ENCODE data around the gene UPF3A.

- TF ChIP-seq, protein P1, sequence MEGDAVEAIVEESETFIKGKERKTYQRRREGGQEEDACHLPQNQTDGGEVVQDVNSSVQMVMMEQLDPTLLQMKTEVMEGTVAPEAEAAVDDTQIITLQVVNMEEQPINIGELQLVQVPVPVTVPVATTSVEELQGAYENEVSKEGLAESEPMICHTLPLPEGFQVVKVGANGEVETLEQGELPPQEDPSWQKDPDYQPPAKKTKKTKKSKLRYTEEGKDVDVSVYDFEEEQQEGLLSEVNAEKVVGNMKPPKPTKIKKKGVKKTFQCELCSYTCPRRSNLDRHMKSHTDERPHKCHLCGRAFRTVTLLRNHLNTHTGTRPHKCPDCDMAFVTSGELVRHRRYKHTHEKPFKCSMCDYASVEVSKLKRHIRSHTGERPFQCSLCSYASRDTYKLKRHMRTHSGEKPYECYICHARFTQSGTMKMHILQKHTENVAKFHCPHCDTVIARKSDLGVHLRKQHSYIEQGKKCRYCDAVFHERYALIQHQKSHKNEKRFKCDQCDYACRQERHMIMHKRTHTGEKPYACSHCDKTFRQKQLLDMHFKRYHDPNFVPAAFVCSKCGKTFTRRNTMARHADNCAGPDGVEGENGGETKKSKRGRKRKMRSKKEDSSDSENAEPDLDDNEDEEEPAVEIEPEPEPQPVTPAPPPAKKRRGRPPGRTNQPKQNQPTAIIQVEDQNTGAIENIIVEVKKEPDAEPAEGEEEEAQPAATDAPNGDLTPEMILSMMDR (conservative IDR thresholded peaks at IDR 0.05 in 1 of 2, IDR thresholded peaks at IDR 0.05 in 1 of 2; ENCODE audit: extremely low read depth in 1 of 2, insufficient read depth in 1 of 2, low read depth in 1 of 2, low read length in 2 of 2): no peak
- TF ChIP-seq EZH2 (IDR thresholded peaks at IDR 0.05; ENCODE audit: borderline replicate concordance, low read length): no peak
Measured at GRCh38 chr13:114269281-114269770, 12.1 kb upstream of the UPF3A start.

All from mammary epithelial cell (primary cell).